Epithelial cell of esophagus (primary cell): ENCODE data around the gene SEMA3E.
"Not testable (repeated sequence)": the region's sequence is repeated elsewhere in the genome, so short reads cannot be mapped to it uniquely, and the experiment has no call there.

Experiments used
- DNase-seq: peaks from one replicate; pipeline ENCODE4 v3.0.0; 2010; ENCODE audit warnings: low read depth
- H3K4me3 ChIP-seq: 2 replicates; pipeline ENCODE4 v1.5.1; 2011; ENCODE audit warnings: mild to moderate bottlenecking, low read length, control low read depth
- CTCF ChIP-seq: IDR thresholded peaks from 2 replicates; pipeline ENCODE4 v1.5.1; 2011; ENCODE audit warnings: low read depth, mild to moderate bottlenecking, low read length, control low read depth, inconsistent platforms; ENCODE audit not compliant: insufficient read depth; ENCODE audit errors: missing control alignments

Gene SEMA3E

GRCh38 chr7:83574616-83575015 is 74.3 kb downstream of the SEMA3E start:
- DNase-seq: no peak
- no peak overlapping the region for H3K4me3 ChIP-seq
- TF ChIP-seq CTCF: no peak

- H3K4me3 ChIP-seq: no peak overlapping the region
- TF ChIP-seq CTCF: no peak
- DNase-seq: no peak
Measured at GRCh38 chr7:83562960-83563359, 86.0 kb downstream of the SEMA3E start.

- no peak for DNase-seq
- TF ChIP-seq CTCF: no peak
- no peak overlapping the region for H3K4me3 ChIP-seq
Measured at GRCh38 chr7:83562289-83562688, 86.7 kb downstream of the SEMA3E start.

GRCh38 chr7:83559887-83560286 is 89.1 kb downstream of the SEMA3E start:
- no peak overlapping the region for H3K4me3 ChIP-seq
- TF ChIP-seq CTCF: no peak

GRCh38 chr7:83552556-83552955 is 96.4 kb downstream of the SEMA3E start:
- not testable (repeated sequence) for DNase-seq, H3K4me3 ChIP-seq

More at GRCh38 chr7:83559887-83560286, 89.1 kb downstream of the SEMA3E start:
- no peak for DNase-seq

GRCh38 chr7:83550100-83550499 is 98.8 kb downstream of the SEMA3E start:
- DNase-seq: peak; percentile 66
- TF ChIP-seq CTCF: no peak
- H3K4me3 ChIP-seq: no peak overlapping the region

- no peak for DNase-seq
- H3K4me3 ChIP-seq: no peak overlapping the region
- TF ChIP-seq CTCF: no peak
Measured at GRCh38 chr7:83548250-83548649, 100.7 kb downstream of the SEMA3E start.

GRCh38 chr7:83547526-83547925 is 101.4 kb downstream of the SEMA3E start:
- DNase-seq: peak; percentile 73
- no peak overlapping the region for H3K4me3 ChIP-seq
- no peak for TF ChIP-seq CTCF
